Astrocyte (in vitro differentiated cells and primary cell): ENCODE data around the gene REEP3. TPM values are rescaled to one million over a fixed set of nuclear protein-coding genes. Genes with fewer than 3 reads are reported as not detected.

Experiments
- DNase-seq: peaks from one replicate; pipeline ENCODE4 v3.0.0-alpha.2; 2010; ENCODE audit warnings: low read depth
- FAIRE-seq: peaks from 2 replicates; lab custom pipeline; 2011; peaks lifted over from hg19 to GRCh38; lab: Jason Lieb, UNC
- H2AFZ ChIP-seq: 2 replicates; pipeline ENCODE4 v1.6.0; 2012; ENCODE audit warnings: low read depth, low read length, inconsistent platforms
- H3K27ac ChIP-seq: 2 replicates; pipeline ENCODE4 v1.5.1; 2011; ENCODE audit warnings: low read depth, low read length, inconsistent platforms
- H3K27me3 ChIP-seq: 2 replicates; pipeline ENCODE4 v1.6.0; 2011; ENCODE audit warnings: low read length, inconsistent platforms; ENCODE audit not compliant: insufficient read depth
- H3K36me3 ChIP-seq: 2 replicates; pipeline ENCODE4 v1.5.1; 2011; ENCODE audit warnings: low read length, inconsistent platforms; ENCODE audit not compliant: insufficient read depth
- H3K4me1 ChIP-seq: 2 replicates; pipeline ENCODE4 v1.5.1; 2011; ENCODE audit warnings: low read length, inconsistent platforms; ENCODE audit not compliant: insufficient read depth
- H3K4me2 ChIP-seq: 2 replicates; pipeline ENCODE4 v1.6.0; 2012; ENCODE audit warnings: low read length, inconsistent platforms
- H3K4me3 ChIP-seq: 2 replicates; pipeline ENCODE4 v1.5.1; 2011; ENCODE audit warnings: low read depth, mild to moderate bottlenecking, low read length, inconsistent platforms; ENCODE audit not compliant: insufficient read depth
- H3K79me2 ChIP-seq: 2 replicates; pipeline ENCODE4 v1.6.0; 2012; ENCODE audit warnings: mild to moderate bottlenecking, low read length, inconsistent platforms; ENCODE audit not compliant: insufficient read depth
- H3K9ac ChIP-seq: 2 replicates; pipeline ENCODE4 v1.6.0; 2012; ENCODE audit warnings: mild to moderate bottlenecking, low read length, inconsistent platforms
- H3K9me3 ChIP-seq: 2 replicates; pipeline ENCODE4 v1.5.1; 2012; ENCODE audit warnings: low read depth, mild to moderate bottlenecking, low read length, inconsistent platforms; ENCODE audit not compliant: insufficient read depth
- H4K20me1 ChIP-seq: 2 replicates; pipeline ENCODE4 v1.6.0; 2012; ENCODE audit warnings: low read length, inconsistent platforms; ENCODE audit not compliant: insufficient read depth
- H3K27ac Mint-ChIP-seq: one replicate; pipeline ENCODE4 v1.8.0; 2021; ENCODE audit warnings: mild to moderate bottlenecking, mixed read lengths; ENCODE audit not compliant: unreplicated experiment
- H3K27me3 Mint-ChIP-seq: one replicate; pipeline ENCODE4 v1.8.0; 2021; ENCODE audit warnings: low read depth, mixed read lengths; ENCODE audit not compliant: unreplicated experiment
- H3K36me3 Mint-ChIP-seq: one replicate; pipeline ENCODE4 v1.8.0; 2021; ENCODE audit warnings: low read depth, mixed read lengths; ENCODE audit not compliant: unreplicated experiment
- H3K4me1 Mint-ChIP-seq: one replicate; pipeline ENCODE4 v1.8.0; 2021; ENCODE audit warnings: low read depth, mixed read lengths; ENCODE audit not compliant: unreplicated experiment
- H3K4me3 Mint-ChIP-seq: one replicate; pipeline ENCODE4 v1.8.0; 2021; ENCODE audit warnings: mild to moderate bottlenecking, moderate library complexity, mixed read lengths; ENCODE audit not compliant: unreplicated experiment
- H3K9me3 Mint-ChIP-seq: one replicate; pipeline ENCODE4 v1.8.0; 2021; ENCODE audit warnings: mild to moderate bottlenecking, mixed read lengths; ENCODE audit not compliant: unreplicated experiment
- EZH2 ChIP-seq: IDR thresholded peaks from 2 replicates; pipeline ENCODE4 v1.6.1; 2012; ENCODE audit warnings: mild to moderate bottlenecking, low read length, inconsistent platforms; ENCODE audit not compliant: insufficient read depth
- total RNA-seq: library from RNA; stranded (reverse); gene quantifications from 2 replicates; pipeline ENCODE4 v1.2.1, GENCODE V29; 2021
- TF ChIP-seq, protein P1 (sequence below): IDR thresholded peaks from 2 replicates; pipeline ENCODE4 v1.5.1; 2011; ENCODE audit warnings: low read depth, mild to moderate bottlenecking, inconsistent platforms, low read length, moderate library complexity; ENCODE audit not compliant: insufficient read depth

The REEP3 gene
- total RNA-seq, 1 donor from 2014 or later = 44.6 TPM

DNA sequence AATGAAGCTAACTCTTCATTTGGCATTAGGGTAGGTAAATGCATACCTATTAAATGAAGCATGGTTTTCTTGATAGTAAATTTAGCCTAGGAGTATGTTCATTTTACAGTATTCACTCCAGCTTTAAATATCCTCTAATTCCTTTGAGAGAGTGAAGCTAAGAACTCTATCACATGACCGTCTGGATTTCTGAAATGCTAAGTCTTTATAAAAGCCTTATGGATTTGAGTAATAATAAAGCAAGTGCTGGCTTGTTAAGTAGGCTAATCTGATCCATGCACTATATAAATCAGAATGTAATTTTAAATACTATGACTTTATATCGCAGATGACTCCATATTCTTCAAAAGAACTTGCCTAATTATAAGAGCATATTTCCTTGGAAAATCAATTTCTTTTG is 64.8 kb downstream of the REEP3 start:
- Mint-ChIP-seq H3K9me3 (no peaks in the 10 kb centered on the region), H3K27me3 (no peaks in the 10 kb centered on the region), H3K4me3 (no peak overlapping the region), H3K4me1 (no peaks in the 10 kb centered on the region), H3K27ac (no peak overlapping the region), H3K36me3 (no peaks in the 10 kb centered on the region)
- H4K20me1 ChIP-seq = peaks cover 30% of the 10 kb centered on the region
- no peaks in the 10 kb centered on the region for H3K9me3 ChIP-seq
- H3K27me3 ChIP-seq = no peaks in the 10 kb centered on the region
- TF ChIP-seq, protein P1, sequence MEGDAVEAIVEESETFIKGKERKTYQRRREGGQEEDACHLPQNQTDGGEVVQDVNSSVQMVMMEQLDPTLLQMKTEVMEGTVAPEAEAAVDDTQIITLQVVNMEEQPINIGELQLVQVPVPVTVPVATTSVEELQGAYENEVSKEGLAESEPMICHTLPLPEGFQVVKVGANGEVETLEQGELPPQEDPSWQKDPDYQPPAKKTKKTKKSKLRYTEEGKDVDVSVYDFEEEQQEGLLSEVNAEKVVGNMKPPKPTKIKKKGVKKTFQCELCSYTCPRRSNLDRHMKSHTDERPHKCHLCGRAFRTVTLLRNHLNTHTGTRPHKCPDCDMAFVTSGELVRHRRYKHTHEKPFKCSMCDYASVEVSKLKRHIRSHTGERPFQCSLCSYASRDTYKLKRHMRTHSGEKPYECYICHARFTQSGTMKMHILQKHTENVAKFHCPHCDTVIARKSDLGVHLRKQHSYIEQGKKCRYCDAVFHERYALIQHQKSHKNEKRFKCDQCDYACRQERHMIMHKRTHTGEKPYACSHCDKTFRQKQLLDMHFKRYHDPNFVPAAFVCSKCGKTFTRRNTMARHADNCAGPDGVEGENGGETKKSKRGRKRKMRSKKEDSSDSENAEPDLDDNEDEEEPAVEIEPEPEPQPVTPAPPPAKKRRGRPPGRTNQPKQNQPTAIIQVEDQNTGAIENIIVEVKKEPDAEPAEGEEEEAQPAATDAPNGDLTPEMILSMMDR = no peak
- no peak for TF ChIP-seq EZH2
- no peak for DNase-seq
- no peak overlapping the region for H3K4me2 ChIP-seq
- H3K79me2 ChIP-seq = peaks cover 39% of the 10 kb centered on the region
- no peak overlapping the region for H3K27ac ChIP-seq
- no peak overlapping the region for H3K9ac ChIP-seq
- no peaks in the 10 kb centered on the region for H3K4me1 ChIP-seq
- H2AFZ ChIP-seq = no peak overlapping the region
- FAIRE-seq = no peak
- H3K4me3 ChIP-seq = no peak overlapping the region
- no peaks in the 10 kb centered on the region for H3K36me3 ChIP-seq

DNA sequence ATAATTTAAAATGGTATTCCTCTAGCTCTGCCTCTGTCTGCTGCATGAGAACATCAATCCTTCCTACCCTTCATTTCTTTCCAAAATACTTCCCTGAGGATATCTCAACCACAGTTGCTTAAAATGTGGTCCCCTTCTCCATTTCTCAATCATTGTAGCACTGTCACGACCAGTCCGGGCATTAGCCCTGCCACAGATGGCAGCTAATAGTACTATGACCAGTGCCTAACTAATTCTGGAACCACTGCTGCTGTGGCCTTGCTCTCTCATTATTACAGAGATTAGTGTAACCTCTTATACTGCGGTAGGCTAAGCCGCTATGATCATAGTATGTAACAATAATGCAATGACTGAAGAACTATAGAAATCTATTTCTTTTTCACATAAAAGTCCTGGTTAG is 66.0 kb downstream of the REEP3 start:
- H3K27me3 Mint-ChIP-seq = no peaks in the 10 kb centered on the region

DNA sequence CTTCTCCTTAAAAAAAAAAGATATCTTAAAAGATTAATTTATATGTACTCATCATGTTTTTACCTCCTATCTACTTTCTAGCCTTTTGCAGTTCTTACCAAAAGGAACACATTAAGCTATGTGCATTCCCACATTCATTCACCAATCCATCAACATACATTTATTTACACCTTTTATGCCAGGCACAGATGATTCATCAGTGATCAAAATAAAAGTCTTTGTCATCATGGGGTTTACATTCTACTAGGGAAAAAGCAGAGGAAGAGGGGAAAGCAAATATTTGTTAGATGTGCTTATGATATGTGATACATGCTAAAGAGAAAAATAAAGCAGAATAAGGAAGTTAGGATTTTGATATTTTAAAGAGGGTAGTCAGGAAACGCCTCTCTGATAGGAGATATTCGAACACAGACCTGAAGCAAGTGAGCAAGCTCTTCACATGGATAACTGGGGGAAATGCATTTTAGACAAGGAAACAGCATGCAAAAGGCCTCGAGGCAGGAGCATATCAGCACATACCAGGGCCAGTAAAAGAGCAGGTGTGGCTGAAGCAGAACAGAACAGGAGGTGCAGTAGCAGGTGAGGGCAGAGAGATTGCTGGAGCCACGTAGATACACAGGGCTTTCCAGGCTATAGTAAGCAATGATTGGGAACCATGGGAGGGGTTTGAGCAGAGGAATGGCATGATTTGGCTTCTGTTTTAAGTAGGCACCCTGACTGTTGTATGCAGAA is 67.4 kb downstream of the REEP3 start:
- no peak overlapping the region for H3K4me3 Mint-ChIP-seq
- H3K27me3 Mint-ChIP-seq = no peaks in the 10 kb centered on the region
- Histone ChIP-seq H3K9me3 (no peaks in the 10 kb centered on the region), H2AFZ (no peak overlapping the region), H3K79me2 (peaks cover 42% of the 10 kb centered on the region), H4K20me1 (peaks cover 37% of the 10 kb centered on the region), H3K4me3 (no peak overlapping the region), H3K36me3 (no peaks in the 10 kb centered on the region), H3K27me3 (no peaks in the 10 kb centered on the region), H3K27ac (no peak overlapping the region), H3K4me2 (no peak overlapping the region), H3K9ac (no peak overlapping the region), H3K4me1 (no peaks in the 10 kb centered on the region)
- no peak overlapping the region for H3K27ac Mint-ChIP-seq
- no peak for TF ChIP-seq EZH2
- TF ChIP-seq, protein P1 = no peak
- no peaks in the 10 kb centered on the region for H3K9me3 Mint-ChIP-seq
- FAIRE-seq = no peak
- no peaks in the 10 kb centered on the region for H3K36me3 Mint-ChIP-seq
- H3K4me1 Mint-ChIP-seq = no peaks in the 10 kb centered on the region
- peak; percentile 12 for DNase-seq

More for the DNA sequence above, 66.0 kb downstream of the REEP3 start:
- Histone ChIP-seq H3K4me2 (no peak overlapping the region), H3K27me3 (no peaks in the 10 kb centered on the region), H3K4me1 (no peaks in the 10 kb centered on the region), H3K36me3 (no peaks in the 10 kb centered on the region), H4K20me1 (peaks cover 36% of the 10 kb centered on the region), H3K9ac (no peak overlapping the region), H3K4me3 (no peak overlapping the region), H3K27ac (no peak overlapping the region), H3K9me3 (no peaks in the 10 kb centered on the region), H3K79me2 (peaks cover 39% of the 10 kb centered on the region), H2AFZ (no peak overlapping the region)
- H3K4me3 Mint-ChIP-seq = no peak overlapping the region
- DNase-seq (no peak), FAIRE-seq (no peak)
- no peaks in the 10 kb centered on the region for H3K9me3 Mint-ChIP-seq
- H3K27ac Mint-ChIP-seq = no peak overlapping the region
- no peak for TF ChIP-seq EZH2
- TF ChIP-seq, protein P1 = no peak
- H3K4me1 Mint-ChIP-seq = no peaks in the 10 kb centered on the region
- H3K36me3 Mint-ChIP-seq = no peaks in the 10 kb centered on the region
